Measurements from ENCODE around the gene MCF2L.

GRCh38 chr13:113112893-113113845, 144.2 kb downstream of the MCF2L start:
- TF ChIP-seq, protein P1, sequence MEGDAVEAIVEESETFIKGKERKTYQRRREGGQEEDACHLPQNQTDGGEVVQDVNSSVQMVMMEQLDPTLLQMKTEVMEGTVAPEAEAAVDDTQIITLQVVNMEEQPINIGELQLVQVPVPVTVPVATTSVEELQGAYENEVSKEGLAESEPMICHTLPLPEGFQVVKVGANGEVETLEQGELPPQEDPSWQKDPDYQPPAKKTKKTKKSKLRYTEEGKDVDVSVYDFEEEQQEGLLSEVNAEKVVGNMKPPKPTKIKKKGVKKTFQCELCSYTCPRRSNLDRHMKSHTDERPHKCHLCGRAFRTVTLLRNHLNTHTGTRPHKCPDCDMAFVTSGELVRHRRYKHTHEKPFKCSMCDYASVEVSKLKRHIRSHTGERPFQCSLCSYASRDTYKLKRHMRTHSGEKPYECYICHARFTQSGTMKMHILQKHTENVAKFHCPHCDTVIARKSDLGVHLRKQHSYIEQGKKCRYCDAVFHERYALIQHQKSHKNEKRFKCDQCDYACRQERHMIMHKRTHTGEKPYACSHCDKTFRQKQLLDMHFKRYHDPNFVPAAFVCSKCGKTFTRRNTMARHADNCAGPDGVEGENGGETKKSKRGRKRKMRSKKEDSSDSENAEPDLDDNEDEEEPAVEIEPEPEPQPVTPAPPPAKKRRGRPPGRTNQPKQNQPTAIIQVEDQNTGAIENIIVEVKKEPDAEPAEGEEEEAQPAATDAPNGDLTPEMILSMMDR (IDR thresholded peaks at IDR 0.05; ENCODE audit: poor library complexity, severe bottlenecking), result no peak
- TF ChIP-seq EZH2 (IDR thresholded peaks at IDR 0.05; ENCODE audit: borderline replicate concordance, insufficient read depth, low read length, poor library complexity, severe bottlenecking), result no peak
- no peak for TF ChIP-seq MXI1 (conservative IDR thresholded peaks at IDR 0.05; ENCODE audit: poor library complexity, severe bottlenecking)
- TF ChIP-seq RAD21 (conservative IDR thresholded peaks at IDR 0.05), result no peak
- no peak for TF ChIP-seq EP300 (conservative IDR thresholded peaks at IDR 0.05; ENCODE audit: poor library complexity, severe bottlenecking)
- no peak for TF ChIP-seq POLR2AphosphoS5 (IDR thresholded peaks at IDR 0.05)
- TF ChIP-seq TAF1 (IDR thresholded peaks at IDR 0.05; ENCODE audit: low read depth), result no peak
- TF ChIP-seq REST (IDR thresholded peaks at IDR 0.05; ENCODE audit: borderline replicate concordance), result no peak

Measured in neural cell (in vitro differentiated cells).